GM12878 (cell line): ENCODE data around the gene SETD6. TPM values are rescaled to one million over a fixed set of nuclear protein-coding genes. Genes with fewer than 3 reads are reported as not detected.

ENCODE experiments used
- ATAC-seq: fragments of 200-7000 bp; cut with Tn5 transposase; 3 replicates; pipeline ENCODE4 v1.9.1; 2020; ENCODE audit warnings: mild to moderate bottlenecking, moderate library complexity
- BruUV-seq: library from RNA; stranded (reverse); fragments of 400-500 nt; replicated peaks from 2 replicates; lab custom pipeline; 2021; lab: Mats Ljungman, UMichigan
- CTCF ChIA-PET: fragments of 300-600 bp; sonication (Branson Sonifier 250); formaldehyde crosslinking; extraction: SDS; loops from one replicate; lab custom pipeline; 2021; ENCODE audit warnings: inconsistent platforms; lab: Yijun Ruan, JAX
- POLR2A ChIA-PET: fragments of 350-600 bp; formaldehyde crosslinking; extraction: SDS; loops from one replicate; lab custom pipeline; 2021; ENCODE audit warnings: inconsistent platforms; lab: Charles Lee
- RAD21 ChIA-PET: fragments of 300-600 bp; sonication (Branson Sonifier 250); formaldehyde crosslinking; loops from one replicate; lab custom pipeline; 2023; ENCODE audit warnings: antibody characterized with exemption; ENCODE audit not compliant: unreplicated experiment; lab: Charles Lee
- SMC1A ChIA-PET: fragments of 300-600 bp; sonication (Branson Sonifier 250); formaldehyde crosslinking; loops from one replicate; lab custom pipeline; 2023; ENCODE audit not compliant: unreplicated experiment, uncharacterized antibody; lab: Charles Lee
- DNase-seq: peaks from one replicate; pipeline ENCODE4 v3.0.0-alpha.2; 2011; ENCODE audit warnings: low read depth, low spot score
- FAIRE-seq: peaks from 3 replicates; lab custom pipeline; 2011; peaks lifted over from hg19 to GRCh38; lab: Jason Lieb, UNC
- H2AFZ ChIP-seq: 2 replicates; pipeline ENCODE4 v1.6.0; 2011; ENCODE audit warnings: low read depth, low read length, control low read depth; ENCODE audit not compliant: control insufficient read depth
- H3K27ac ChIP-seq: 2 replicates; pipeline ENCODE4 v1.5.1; 2011; ENCODE audit warnings: control low read depth; ENCODE audit not compliant: control insufficient read depth, insufficient read depth
- H3K27me3 ChIP-seq, 2 experiments: replicated peaks in 1 of 2; 2 replicates each; pipeline versions ENCODE4 v1.6.0 to v1.6.1; 2011; ENCODE audit warnings: low read length in 1 of 2; ENCODE audit not compliant: control insufficient read depth in 2 of 2, insufficient read depth in 2 of 2
- H3K36me3 ChIP-seq, 2 experiments: 2 replicates each; pipeline ENCODE4 v1.5.1; 2011; ENCODE audit warnings: low read length in 1 of 2; ENCODE audit not compliant: control insufficient read depth in 2 of 2, insufficient read depth in 2 of 2
- H3K4me1 ChIP-seq: 2 replicates; pipeline ENCODE4 v1.6.1; 2011; ENCODE audit warnings: mild to moderate bottlenecking, low read length, moderate library complexity, mixed read lengths; ENCODE audit not compliant: control insufficient read depth, insufficient read depth
- H3K4me2 ChIP-seq: 2 replicates; pipeline ENCODE4 v1.6.0; 2011; ENCODE audit warnings: control low read depth; ENCODE audit not compliant: control insufficient read depth, insufficient read depth
- H3K4me3 ChIP-seq: fragments of 200-600 bp; sonication (generic); 2 replicates; pipeline ENCODE4 v1.5.1; 2016
- H3K79me2 ChIP-seq: 2 replicates; pipeline ENCODE4 v1.6.0; 2011; ENCODE audit warnings: low read length; ENCODE audit not compliant: control insufficient read depth, insufficient read depth
- H3K9ac ChIP-seq: 2 replicates; pipeline ENCODE4 v1.8.0; 2011; ENCODE audit warnings: low read length, control low read depth, mixed read lengths; ENCODE audit not compliant: control insufficient read depth, insufficient read depth
- H3K9me3 ChIP-seq: replicated peaks from 3 replicates; pipeline ENCODE4 v1.5.1; 2011; ENCODE audit warnings: mild to moderate bottlenecking, low read length; ENCODE audit not compliant: control insufficient read depth, insufficient read depth
- H4K20me1 ChIP-seq: 2 replicates; pipeline ENCODE4 v1.6.0; 2011; ENCODE audit not compliant: control insufficient read depth, insufficient read depth
- BHLHE40 ChIP-seq, 2 experiments: fragments of 450-650 bp in 1 of 2; IDR thresholded peaks; 2 replicates each; pipeline ENCODE4 v1.6.1; 2011 to 2017; ENCODE audit warnings: low read depth in 2 of 2, borderline replicate concordance in 1 of 2, improper control_type of control experiment in 1 of 2, low read length in 1 of 2, mild to moderate bottlenecking in 1 of 2
- CREB1 ChIP-seq: IDR thresholded peaks from 2 replicates; pipeline ENCODE4 v1.6.1; 2012; ENCODE audit warnings: low read depth, mild to moderate bottlenecking, inconsistent platforms
- KAT2A ChIP-seq: conservative IDR thresholded peaks from 2 replicates; pipeline ENCODE4 v1.6.1; 2011; ENCODE audit warnings: low read depth, low read length; ENCODE audit not compliant: control insufficient read depth
- MEF2A ChIP-seq: IDR thresholded peaks from 2 replicates; pipeline ENCODE4 v1.6.1; 2011; ENCODE audit warnings: low read depth, mild to moderate bottlenecking, low read length, moderate library complexity; ENCODE audit not compliant: insufficient read depth
- MTA2 ChIP-seq: fragments of 450-650 bp; IDR thresholded peaks from 2 replicates; pipeline ENCODE4 v1.6.1; 2016; ENCODE audit warnings: low read depth, mild to moderate bottlenecking, moderate library complexity
- STAT3 ChIP-seq: IDR thresholded peaks from 2 replicates; pipeline ENCODE4 v1.6.1; 2011; ENCODE audit warnings: low read depth, low read length, improper control_type of control experiment
- TBL1XR1 ChIP-seq: IDR thresholded peaks from 2 replicates; pipeline ENCODE4 v1.6.1; 2012; ENCODE audit warnings: low read depth, low read length, improper control_type of control experiment
- USF1 ChIP-seq: IDR thresholded peaks from 2 replicates; pipeline ENCODE4 v1.6.1; 2011; ENCODE audit warnings: borderline replicate concordance, low read depth, mild to moderate bottlenecking, moderate library complexity, mixed read lengths, low read length; ENCODE audit not compliant: insufficient read depth; ENCODE audit errors: extremely low read length
- ZBED1 ChIP-seq: IDR thresholded peaks from 2 replicates; pipeline ENCODE4 v1.6.1; 2016; ENCODE audit warnings: borderline replicate concordance
- WGBS: methylation state at CpG from one replicate; pipeline ENCODE4 v1.1.6; 2016; ENCODE audit warnings: low lambda C conversion rate; ENCODE audit not compliant: insufficient replicate concordance, insufficient coverage; ENCODE audit errors: missing lambda C conversion rate; 5-methylcytosine and 5-hydroxymethylcytosine counted together
- in situ Hi-C: fragments of 300-500 bp; cut with MboI; formaldehyde crosslinking; loops from 9 replicates; pipeline ENCODE4 v1.14.3; 2018; ENCODE audit warnings: mixed read lengths
- intact Hi-C: fragments of 100-400 bp; cut with micrococcal nuclease; formaldehyde crosslinking; loops from one replicate; pipeline ENCODE4 v1.14.2; 2022; ENCODE audit not compliant: unreplicated experiment
- polyA plus RNA-seq, 11 experiments: library from polyadenylated mRNA; depleted of rRNA in 4 of 11; unstranded in 6 of 11; stranded (reverse) in 5 of 11; fragments of >200 nt; fragmentation: Nextera tagmentation in 4 of 11; fragmentation: Illumina TruSeq in 1 of 11; extraction: Ambion mirVana in 4 of 11; extraction: Trizol in 1 of 11; gene quantifications; 1 replicate in 1 of 11; 2 replicates in 10 of 11; pipeline versions ENCODE4 v1.2.1 to v1.2.3, GENCODE V29; 2011 to 2016; ENCODE audit warnings: inconsistent platforms in 2 of 11, missing spikeins in 2 of 11, low read depth in 1 of 11
- total RNA-seq, 4 experiments: library from RNA; depleted of rRNA in 3 of 4; stranded (reverse); fragments of >200 nt in 3 of 4; fragmentation: Illumina TruSeq in 1 of 4; extraction: Trizol in 1 of 4; gene quantifications; 2 replicates each; pipeline versions ENCODE4 v1.2.1 to v1.2.3, GENCODE V29; 2013 to 2021
- TF ChIP-seq, protein P1 (sequence below): IDR thresholded peaks from 2 replicates; pipeline ENCODE4 v1.6.1; 2012; ENCODE audit warnings: low read depth, low read length, improper control_type of control experiment
- TF ChIP-seq, protein P2 (sequence below): IDR thresholded peaks from 2 replicates; pipeline ENCODE4 v1.6.1; 2012; ENCODE audit warnings: improper control_type of control experiment, low read depth, low read length; ENCODE audit not compliant: insufficient replicate concordance

SETD6 gene
- total and polyA plus RNA-seq, 10 of the 15 experiments (the other 5 are each of a cell fraction or from before 2014, with no cell fraction given), result 8.2 to 23.8 (median 16.2) TPM

DNA sequence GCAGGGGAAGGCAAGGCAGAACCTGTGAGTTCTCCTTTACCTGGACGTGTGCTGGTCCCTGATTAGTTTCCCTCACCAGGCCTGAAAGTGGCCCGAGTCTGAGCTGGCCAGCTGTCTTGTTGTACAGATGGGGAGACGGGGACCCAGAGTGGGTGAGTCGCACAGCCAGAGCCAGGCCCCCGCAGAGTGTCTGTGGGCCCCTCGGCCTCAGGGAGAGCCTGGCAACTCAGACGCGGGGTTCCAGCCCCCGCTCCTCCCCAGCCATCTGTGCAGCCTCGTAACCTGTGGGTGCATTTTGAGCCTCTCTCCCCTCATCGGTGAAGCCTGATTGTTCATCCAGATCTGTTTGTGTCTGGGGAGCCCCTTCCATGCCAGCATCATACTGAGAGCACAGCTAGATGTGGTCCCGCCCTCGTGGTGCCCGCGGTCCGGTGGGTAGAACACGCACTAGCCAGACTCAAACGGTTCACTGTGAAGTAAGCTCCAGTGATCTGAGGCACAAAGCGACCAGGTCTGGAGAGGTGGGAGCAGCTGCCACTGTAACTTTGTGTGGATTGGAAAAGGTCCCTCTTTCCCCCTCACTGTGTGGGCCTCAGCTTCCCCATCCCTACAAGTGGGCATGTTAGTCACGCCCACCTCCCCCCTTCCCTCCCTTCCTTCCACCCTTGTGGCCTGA is 21.4 kb upstream of the SETD6 start:
- H3K4me1 ChIP-seq, result peaks cover 21% of the 10 kb centered on the region
- no peaks in the 10 kb centered on the region for H4K20me1 ChIP-seq
- no peak for FAIRE-seq
- BruUV-seq, result no TSS peak
- no peaks in the 10 kb centered on the region for H3K9me3 ChIP-seq
- no peak for DNase-seq
- H3K79me2 ChIP-seq, result no peaks in the 10 kb centered on the region
- in situ Hi-C loops, result loop anchor here (5.0 kb wide), 1 partner anchor 162 kb away; no protein-coding TSS in a partner anchor
- no peaks in the 10 kb centered on the region; a peak in 1 of 4 replicates for H3K27me3 ChIP-seq
- H3K4me3 ChIP-seq, result no peak overlapping the region
- ChIA-PET POLR2A (interaction anchor here (0.8 kb wide), 1 partner anchor 734 kb away, joined by 3 read pairs; no protein-coding TSS in a partner anchor), SMC1A (interaction anchor here (1.5 to 2.1 kb wide), 2 partner anchors 25 to 156 kb away, joined by 3 to 6 read pairs; no protein-coding TSS in a partner anchor), CTCF (interaction anchor here (0.9 to 2.2 kb wide), 4 partner anchors 25 to 157 kb away, joined by 4 to 13 read pairs (median 6); no protein-coding TSS in a partner anchor), RAD21 (interaction anchor here (1.0 to 2.1 kb wide), 2 partner anchors 158 to 262 kb away, joined by 3 to 6 read pairs; no protein-coding TSS in a partner anchor)
- H3K4me2 ChIP-seq, result no peak overlapping the region
- intact Hi-C loops, result no loop called here
- no peak for ATAC-seq
- TF ChIP-seq BHLHE40 (IDR thresholded peaks at IDR 0.05; ENCODE audit: borderline replicate concordance in 1 of 2, low read depth in 2 of 2, low read length in 1 of 2), result no peak
- TF ChIP-seq TBL1XR1, result no peak
- TF ChIP-seq KAT2A, result no peak
- TF ChIP-seq ZBED1, result no peak
- no peak for TF ChIP-seq MTA2
- no peak for TF ChIP-seq USF1
- TF ChIP-seq, protein P1, sequence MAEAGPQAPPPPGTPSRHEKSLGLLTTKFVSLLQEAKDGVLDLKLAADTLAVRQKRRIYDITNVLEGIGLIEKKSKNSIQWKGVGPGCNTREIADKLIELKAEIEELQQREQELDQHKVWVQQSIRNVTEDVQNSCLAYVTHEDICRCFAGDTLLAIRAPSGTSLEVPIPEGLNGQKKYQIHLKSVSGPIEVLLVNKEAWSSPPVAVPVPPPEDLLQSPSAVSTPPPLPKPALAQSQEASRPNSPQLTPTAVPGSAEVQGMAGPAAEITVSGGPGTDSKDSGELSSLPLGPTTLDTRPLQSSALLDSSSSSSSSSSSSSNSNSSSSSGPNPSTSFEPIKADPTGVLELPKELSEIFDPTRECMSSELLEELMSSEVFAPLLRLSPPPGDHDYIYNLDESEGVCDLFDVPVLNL, result no peak
- TF ChIP-seq, protein P2, sequence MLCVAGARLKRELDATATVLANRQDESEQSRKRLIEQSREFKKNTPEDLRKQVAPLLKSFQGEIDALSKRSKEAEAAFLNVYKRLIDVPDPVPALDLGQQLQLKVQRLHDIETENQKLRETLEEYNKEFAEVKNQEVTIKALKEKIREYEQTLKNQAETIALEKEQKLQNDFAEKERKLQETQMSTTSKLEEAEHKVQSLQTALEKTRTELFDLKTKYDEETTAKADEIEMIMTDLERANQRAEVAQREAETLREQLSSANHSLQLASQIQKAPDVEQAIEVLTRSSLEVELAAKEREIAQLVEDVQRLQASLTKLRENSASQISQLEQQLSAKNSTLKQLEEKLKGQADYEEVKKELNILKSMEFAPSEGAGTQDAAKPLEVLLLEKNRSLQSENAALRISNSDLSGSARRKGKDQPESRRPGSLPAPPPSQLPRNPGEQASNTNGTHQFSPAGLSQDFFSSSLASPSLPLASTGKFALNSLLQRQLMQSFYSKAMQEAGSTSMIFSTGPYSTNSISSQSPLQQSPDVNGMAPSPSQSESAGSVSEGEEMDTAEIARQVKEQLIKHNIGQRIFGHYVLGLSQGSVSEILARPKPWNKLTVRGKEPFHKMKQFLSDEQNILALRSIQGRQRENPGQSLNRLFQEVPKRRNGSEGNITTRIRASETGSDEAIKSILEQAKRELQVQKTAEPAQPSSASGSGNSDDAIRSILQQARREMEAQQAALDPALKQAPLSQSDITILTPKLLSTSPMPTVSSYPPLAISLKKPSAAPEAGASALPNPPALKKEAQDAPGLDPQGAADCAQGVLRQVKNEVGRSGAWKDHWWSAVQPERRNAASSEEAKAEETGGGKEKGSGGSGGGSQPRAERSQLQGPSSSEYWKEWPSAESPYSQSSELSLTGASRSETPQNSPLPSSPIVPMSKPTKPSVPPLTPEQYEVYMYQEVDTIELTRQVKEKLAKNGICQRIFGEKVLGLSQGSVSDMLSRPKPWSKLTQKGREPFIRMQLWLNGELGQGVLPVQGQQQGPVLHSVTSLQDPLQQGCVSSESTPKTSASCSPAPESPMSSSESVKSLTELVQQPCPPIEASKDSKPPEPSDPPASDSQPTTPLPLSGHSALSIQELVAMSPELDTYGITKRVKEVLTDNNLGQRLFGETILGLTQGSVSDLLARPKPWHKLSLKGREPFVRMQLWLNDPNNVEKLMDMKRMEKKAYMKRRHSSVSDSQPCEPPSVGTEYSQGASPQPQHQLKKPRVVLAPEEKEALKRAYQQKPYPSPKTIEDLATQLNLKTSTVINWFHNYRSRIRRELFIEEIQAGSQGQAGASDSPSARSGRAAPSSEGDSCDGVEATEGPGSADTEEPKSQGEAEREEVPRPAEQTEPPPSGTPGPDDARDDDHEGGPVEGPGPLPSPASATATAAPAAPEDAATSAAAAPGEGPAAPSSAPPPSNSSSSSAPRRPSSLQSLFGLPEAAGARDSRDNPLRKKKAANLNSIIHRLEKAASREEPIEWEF, result no peak
- no peak for TF ChIP-seq STAT3
- no peak for TF ChIP-seq CREB1
- TF ChIP-seq MEF2A, result no peak
- 34% methylated on average over 17 of the region's 20 CpGs for WGBS
- H3K36me3 ChIP-seq, result no peaks in the 10 kb centered on the region
- H2AFZ ChIP-seq, result no peak overlapping the region
- no peak overlapping the region for H3K9ac ChIP-seq
- no peak overlapping the region for H3K27ac ChIP-seq
